GM19025 (cell line): ENCODE measurements around the gene UTS2.

Experiments
- ATAC-seq: cut with Tn5 transposase; IDR thresholded peaks from one replicate; pipeline ENCODE4 v1.9.1; 2021; ENCODE audit warnings: mild to moderate bottlenecking, low read depth, moderate library complexity; ENCODE audit not compliant: unreplicated experiment

UTS2 gene

GRCh38 chr1:7863756-7864328, 11.0 kb upstream of the UTS2 start:
- ATAC-seq: no peak

DNA sequence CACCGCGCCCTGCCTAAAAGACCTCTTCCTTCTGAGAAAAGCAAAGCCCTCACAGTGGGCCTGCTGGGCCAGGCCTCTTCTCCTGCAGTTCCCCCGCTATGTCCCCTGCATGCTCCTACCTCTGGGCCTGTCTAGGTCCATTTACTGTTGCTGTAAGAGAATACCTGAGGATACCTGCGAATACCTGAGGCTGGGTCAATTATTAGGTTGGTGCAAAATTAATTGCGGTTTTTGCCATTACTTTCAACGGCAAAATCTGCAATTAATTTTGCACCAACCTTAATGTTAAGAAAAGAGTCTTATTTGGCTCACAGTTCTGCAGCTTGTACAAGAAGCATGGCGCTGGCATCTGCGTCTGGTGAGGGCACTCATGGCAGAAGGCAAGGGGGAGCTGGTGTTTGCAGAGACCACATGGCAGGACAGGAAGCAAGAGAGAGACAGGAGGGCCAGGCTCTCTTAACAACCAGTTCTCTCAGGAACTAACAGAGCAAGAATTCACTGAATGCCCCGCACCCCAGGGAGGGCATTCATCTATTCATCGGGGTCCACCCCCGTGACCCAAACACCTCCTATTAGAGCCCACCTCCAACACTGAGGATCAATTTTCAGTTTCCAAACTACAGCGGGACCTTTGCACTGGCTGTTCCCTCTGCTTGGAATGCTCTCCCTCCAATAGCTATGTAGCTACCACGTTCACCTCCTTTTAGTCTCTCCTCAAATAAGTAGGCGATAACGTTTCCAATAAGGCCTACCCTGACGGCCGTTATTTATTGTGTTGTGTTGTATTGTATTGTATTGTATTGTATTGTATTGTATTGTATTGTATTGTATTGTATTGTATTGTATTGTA, 9.6 kb upstream of the UTS2 start:
- ATAC-seq: no peak

GRCh38 chr1:7861452-7861851, 8.6 kb upstream of the UTS2 start:
- no peak for ATAC-seq

- no peak for ATAC-seq
These were observed 7.3 kb upstream of the UTS2 start for GRCh38 chr1:7860130-7860529.

GRCh38 chr1:7859406-7859805, 6.5 kb upstream of the UTS2 start:
- no peak for ATAC-seq

DNA sequence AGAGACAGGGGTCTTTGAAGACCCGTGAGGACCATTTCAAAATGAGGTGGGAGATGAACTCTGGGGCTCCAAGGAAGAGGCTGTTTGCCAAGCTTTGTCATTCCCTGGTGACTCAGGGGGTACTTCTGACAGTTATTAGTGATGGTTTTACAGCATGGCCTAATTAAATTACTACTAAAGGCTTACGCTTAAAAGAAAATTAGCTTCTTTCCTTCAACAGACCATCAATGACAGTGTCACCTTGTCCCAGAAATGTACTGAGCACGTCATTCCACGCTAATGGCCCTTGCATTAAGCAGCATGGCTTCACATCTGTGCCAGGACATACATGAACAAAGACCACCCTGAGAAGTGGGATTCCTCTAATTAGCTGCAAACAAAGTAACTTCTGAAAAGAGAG, 5.1 kb upstream of the UTS2 start:
- no peak for ATAC-seq

DNA sequence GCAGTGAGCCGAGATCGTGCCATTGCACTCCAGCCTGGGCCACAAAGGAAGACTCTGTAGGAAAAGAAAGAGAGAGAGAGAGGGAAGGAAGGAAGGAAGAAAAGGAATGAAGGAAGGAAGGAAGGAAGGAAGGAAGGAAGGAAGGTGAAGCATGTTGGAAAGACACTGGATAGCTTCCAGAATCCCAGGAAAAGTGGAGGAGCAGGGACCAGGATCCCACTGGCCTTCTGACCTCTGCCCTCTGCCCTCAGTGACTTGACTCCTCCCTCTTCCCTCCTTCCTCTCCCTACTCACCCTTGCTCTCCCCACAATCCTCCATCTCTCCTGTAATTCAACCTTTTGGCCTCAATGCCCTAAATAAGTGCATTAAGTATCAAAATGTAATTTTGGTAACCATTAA, 4.1 kb upstream of the UTS2 start:
- no peak for ATAC-seq

GRCh38 chr1:7856345-7856744, 3.5 kb upstream of the UTS2 start:
- ATAC-seq: no peak

DNA sequence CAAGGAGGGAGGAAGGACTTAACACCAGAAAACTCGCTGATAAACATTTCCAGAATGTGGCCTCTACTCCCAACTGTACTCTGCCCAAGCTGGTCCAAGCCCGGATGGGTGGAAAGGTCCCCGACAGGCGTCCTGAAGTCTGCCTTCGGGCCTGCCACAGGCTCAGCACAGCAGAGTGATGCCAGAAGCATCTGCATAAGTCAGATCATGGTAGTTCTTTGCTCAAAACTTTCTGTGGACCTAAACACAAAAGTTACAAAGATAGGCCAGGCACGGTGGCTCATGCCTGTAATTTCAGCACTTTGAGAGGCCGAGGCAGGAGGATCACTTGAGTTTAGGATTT, 790 bp upstream of the UTS2 start:
- no peak for ATAC-seq

- no peak for ATAC-seq
These were observed 2.1 kb downstream of the UTS2 start for GRCh38 chr1:7850786-7851185.

DNA sequence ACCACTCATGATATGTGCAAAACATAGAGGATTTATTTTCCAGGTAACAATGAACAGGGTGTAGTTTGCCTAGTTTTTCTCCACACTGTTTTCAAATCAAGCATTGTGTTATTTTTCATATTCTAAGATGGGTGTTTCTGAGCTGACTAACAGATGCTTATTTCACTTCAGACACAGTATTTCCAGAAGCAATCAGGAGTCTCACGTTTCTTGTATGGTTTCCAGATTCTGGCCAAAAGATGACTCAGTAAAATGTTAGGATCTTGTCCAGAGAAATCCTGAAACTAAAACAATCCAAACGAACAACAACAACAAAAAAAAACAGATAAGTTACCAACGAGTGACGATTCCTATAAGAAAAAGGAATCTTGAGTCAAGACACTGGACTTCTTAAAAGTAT, 5.3 kb downstream of the UTS2 start:
- ATAC-seq: no peak

- no peak for ATAC-seq
These were observed 6.2 kb downstream of the UTS2 start for GRCh38 chr1:7846656-7847055.

GRCh38 chr1:7845761-7846160, 7.1 kb downstream of the UTS2 start:
- ATAC-seq: no peak

DNA sequence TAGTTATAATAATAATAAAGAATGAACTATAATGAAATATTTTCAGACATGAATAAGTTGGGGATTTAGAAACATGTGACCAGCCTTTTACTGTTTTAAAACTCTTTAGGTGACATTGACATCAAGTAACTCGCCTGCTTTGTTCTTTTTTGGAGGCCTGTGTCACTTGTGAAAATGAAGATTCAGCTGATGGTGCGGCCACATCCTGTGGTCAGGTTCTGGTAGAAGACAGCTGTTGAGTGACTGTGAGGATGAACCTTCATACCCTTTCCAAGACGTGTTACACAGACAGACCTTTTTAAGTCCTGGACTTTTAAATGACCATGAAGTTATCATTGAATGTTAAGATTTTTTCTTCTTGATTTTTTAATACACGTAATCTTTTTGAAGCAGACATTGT, 10.3 kb downstream of the UTS2 start:
- ATAC-seq: no peak

- no peak for ATAC-seq
These were observed 13.3 kb downstream of the UTS2 start for GRCh38 chr1:7839526-7839925.

GRCh38 chr1:7838714-7839113, 14.2 kb downstream of the UTS2 start:
- ATAC-seq: no peak

DNA sequence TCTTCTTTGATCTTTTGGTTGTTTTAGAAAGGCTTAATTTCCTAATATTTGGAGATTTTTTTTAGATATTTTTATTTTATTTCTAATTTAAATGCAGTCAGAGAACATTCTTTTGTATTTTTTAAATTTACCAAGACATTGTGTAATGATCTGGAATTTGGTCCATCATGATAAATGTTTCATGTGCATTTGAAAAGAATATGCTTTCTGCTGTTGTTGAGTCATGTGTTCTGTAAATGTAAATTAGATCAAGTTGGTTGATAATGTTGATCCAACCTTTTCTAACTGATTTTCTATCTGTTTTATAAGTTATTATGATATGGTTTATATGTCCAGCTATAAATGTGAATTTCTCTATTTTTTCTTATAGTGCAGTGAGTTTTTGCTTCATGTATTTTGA, 19.8 kb downstream of the UTS2 start:
- no peak for ATAC-seq

DNA sequence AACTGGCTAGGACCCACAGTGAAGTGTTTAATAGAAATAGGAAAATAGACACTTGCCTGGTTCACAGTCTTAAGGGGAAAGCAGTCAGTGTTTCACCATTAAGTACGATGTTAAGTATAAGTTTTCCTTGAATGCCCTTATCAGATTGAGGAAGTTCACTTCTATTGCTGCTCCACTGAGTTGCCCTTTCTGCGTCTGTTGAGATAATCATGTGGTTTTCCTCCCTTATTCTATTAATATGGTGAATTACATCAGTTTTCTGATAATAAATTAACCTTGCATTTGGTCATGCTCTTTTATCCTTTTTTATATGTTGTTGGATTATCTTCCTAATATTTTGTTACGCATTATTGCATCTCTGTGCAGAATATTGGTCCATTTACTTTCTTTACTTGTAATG, 21.4 kb downstream of the UTS2 start:
- no peak for ATAC-seq

DNA sequence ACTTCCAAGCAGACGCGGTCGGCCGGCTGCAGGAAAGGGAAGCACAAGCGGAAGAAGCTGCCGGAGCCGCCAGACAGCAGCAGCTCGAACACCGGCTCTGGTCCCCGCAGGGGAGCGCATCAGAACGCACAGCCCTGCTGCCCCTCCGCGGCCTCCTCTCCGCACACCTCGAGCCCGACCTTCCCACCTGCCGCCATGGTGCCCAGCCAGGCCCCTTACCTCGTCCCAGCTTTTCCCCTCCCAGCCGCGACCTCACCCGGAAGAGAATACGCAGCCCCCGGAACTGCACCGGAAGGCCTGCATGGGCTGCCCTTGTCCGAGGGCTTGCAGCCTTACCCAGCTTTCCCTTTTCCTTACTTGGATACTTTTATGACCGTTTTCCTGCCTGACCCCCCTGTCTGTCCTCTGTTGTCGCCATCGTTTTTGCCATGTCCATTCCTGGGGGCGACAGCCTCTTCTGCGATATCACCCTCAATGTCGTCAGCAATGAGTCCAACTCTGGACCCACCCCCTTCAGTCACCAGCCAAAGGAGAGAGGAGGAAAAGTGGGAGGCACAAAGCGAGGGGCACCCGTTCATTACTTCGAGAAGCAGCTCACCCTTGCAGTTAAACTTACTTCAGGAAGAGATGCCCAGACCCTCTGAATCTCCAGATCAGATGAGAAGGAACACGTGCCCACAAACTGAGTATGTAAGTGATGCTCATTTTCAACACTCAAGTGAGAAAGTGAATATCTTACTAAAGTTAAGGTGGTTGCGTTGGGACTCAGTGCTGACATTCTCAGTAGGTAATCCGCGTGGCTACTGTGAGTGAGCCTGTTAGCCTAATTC, 25.5 kb downstream of the UTS2 start:
- ATAC-seq: no peak

- ATAC-seq: no peak
These were observed 26.5 kb downstream of the UTS2 start for GRCh38 chr1:7826363-7826762.

- ATAC-seq: no peak
These were observed 28.2 kb downstream of the UTS2 start for GRCh38 chr1:7824701-7825100.

GRCh38 chr1:7821282-7821681, 31.6 kb downstream of the UTS2 start:
- ATAC-seq: no peak
